ENCODE measurements around the gene SYNJ2.

Gene SYNJ2

GRCh38 chr6:158064725-158065251, 83.1 kb downstream of the SYNJ2 start:
- no peak for DNase-seq

- DNase-seq = no peak
These were observed 84.6 kb downstream of the SYNJ2 start for GRCh38 chr6:158066136-158066781.

GRCh38 chr6:158067436-158068015, 85.9 kb downstream of the SYNJ2 start:
- DNase-seq = no peak

GRCh38 chr6:158068156-158068892, 86.7 kb downstream of the SYNJ2 start:
- DNase-seq = no peak

- peak; percentile 20 for DNase-seq
These were observed 87.5 kb downstream of the SYNJ2 start for GRCh38 chr6:158068893-158069799.

- no peak for DNase-seq
These were observed 88.1 kb downstream of the SYNJ2 start for GRCh38 chr6:158069800-158070195.

- no peak for DNase-seq
These were observed 88.8 kb downstream of the SYNJ2 start for GRCh38 chr6:158070513-158070912.

- DNase-seq = no peak
These were observed 89.7 kb downstream of the SYNJ2 start for GRCh38 chr6:158071121-158072082.

- DNase-seq = peak; percentile 80
These were observed 90.5 kb downstream of the SYNJ2 start for GRCh38 chr6:158072083-158072721.

- DNase-seq = no peak
These were observed 92.1 kb downstream of the SYNJ2 start for GRCh38 chr6:158073776-158074175.

- DNase-seq = no peak
These were observed 94.9 kb downstream of the SYNJ2 start for GRCh38 chr6:158076548-158076947.

- DNase-seq = no peak
These were observed 96.0 kb downstream of the SYNJ2 start for GRCh38 chr6:158077676-158078075.

- no peak for DNase-seq
These were observed 96.7 kb downstream of the SYNJ2 start for GRCh38 chr6:158078320-158078719.

- DNase-seq = no peak
These were observed 99.4 kb downstream of the SYNJ2 start for GRCh38 chr6:158080849-158081656.

- DNase-seq = no peak
These were observed 99.9 kb downstream of the SYNJ2 start for GRCh38 chr6:158081657-158081935.

GRCh38 chr6:158083455-158084325, 102.0 kb downstream of the SYNJ2 start:
- DNase-seq = no peak

- DNase-seq = no peak
These were observed 103.8 kb downstream of the SYNJ2 start for GRCh38 chr6:158085261-158086053.

- DNase-seq = no peak
These were observed 104.4 kb downstream of the SYNJ2 start for GRCh38 chr6:158086054-158086503.

Data from activated CD4-positive, alpha-beta T cell treated with anti-CD3 and anti-CD28 coated beads for 48 hours (primary cell).